ENCODE results near the gene TSEN54. TPM values are rescaled to one million over a fixed set of nuclear protein-coding genes. Genes with fewer than 3 reads are reported as not detected.

Gene TSEN54
- total and polyA plus RNA-seq, 2 experiments from 2014 or later, result 42.5 to 52.3 TPM

GRCh38 chr17:75491680-75492079, 24.6 kb upstream of the TSEN54 start:
- Histone ChIP-seq H3K27me3 (no peaks in the 10 kb centered on the region), H4K20me1 (ENCODE audit: insufficient read depth, poor library complexity, severe bottlenecking) (no peaks in the 10 kb centered on the region), H3K4me1 (ENCODE audit: insufficient read depth) (no peaks in the 10 kb centered on the region), H3K27ac (no peak overlapping the region), H3K4me2 (no peak overlapping the region), H3K9me3 (ENCODE audit: low read depth) (no peaks in the 10 kb centered on the region), H3K4me3 (no peak overlapping the region), H3K79me2 (no peaks in the 10 kb centered on the region), H2AFZ (no peak overlapping the region), H3K36me3 (replicated peaks; ENCODE audit: insufficient read depth, low read depth) (no peaks in the 10 kb centered on the region), H3K9me2 (replicated peaks; ENCODE audit: insufficient read depth) (no peaks in the 10 kb centered on the region)
- no peak for TF ChIP-seq EZH2phosphoT487 (IDR thresholded peaks at IDR 0.05; ENCODE audit: low read depth, severe bottlenecking, unreplicated experiment)
- TF ChIP-seq, protein P1, sequence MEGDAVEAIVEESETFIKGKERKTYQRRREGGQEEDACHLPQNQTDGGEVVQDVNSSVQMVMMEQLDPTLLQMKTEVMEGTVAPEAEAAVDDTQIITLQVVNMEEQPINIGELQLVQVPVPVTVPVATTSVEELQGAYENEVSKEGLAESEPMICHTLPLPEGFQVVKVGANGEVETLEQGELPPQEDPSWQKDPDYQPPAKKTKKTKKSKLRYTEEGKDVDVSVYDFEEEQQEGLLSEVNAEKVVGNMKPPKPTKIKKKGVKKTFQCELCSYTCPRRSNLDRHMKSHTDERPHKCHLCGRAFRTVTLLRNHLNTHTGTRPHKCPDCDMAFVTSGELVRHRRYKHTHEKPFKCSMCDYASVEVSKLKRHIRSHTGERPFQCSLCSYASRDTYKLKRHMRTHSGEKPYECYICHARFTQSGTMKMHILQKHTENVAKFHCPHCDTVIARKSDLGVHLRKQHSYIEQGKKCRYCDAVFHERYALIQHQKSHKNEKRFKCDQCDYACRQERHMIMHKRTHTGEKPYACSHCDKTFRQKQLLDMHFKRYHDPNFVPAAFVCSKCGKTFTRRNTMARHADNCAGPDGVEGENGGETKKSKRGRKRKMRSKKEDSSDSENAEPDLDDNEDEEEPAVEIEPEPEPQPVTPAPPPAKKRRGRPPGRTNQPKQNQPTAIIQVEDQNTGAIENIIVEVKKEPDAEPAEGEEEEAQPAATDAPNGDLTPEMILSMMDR (IDR thresholded peaks at IDR 0.05; ENCODE audit: poor library complexity), result no peak
- TF ChIP-seq EZH2 (IDR thresholded peaks at IDR 0.05; ENCODE audit: borderline replicate concordance), result no peak
- WGBS (ENCODE audit: low lambda C conversion rate, missing lambda C conversion rate), result 94% methylated on average over 15 of the region's 15 CpGs
- DNase-seq (ENCODE audit: low spot score), result no peak

DNA sequence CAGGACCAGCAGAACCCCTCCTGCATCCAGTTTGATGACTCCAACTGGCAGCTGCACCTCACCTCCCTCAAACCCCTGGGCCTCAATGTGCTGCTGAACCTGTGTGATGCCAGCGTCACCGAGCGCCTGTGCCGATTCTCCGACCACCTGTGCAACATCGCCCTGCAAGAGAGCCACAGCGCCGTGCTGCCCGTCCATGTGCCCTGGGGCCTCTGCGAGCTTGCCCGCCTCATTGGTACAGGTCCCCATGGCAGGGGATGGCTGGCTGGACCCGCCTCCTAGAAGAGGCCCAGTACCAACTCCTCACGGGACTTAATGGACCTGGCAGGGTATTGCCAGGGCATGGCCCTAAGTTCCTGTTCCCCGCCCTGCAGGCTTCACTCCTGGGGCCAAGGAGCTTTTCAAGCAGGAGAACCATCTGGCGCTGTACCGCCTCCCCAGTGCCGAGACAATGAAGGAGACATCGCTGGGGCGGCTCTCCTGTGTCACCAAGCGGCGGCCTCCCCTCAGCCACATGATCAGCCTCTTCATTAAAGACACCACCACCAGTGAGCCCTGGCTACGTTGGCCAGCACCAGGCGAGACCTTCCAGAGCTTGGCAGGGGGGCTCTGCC, 23.7 kb upstream of the TSEN54 start:
- H3K4me3 ChIP-seq, result no peak overlapping the region
- H3K9me2 ChIP-seq (replicated peaks; ENCODE audit: insufficient read depth), result no peaks in the 10 kb centered on the region
- TF ChIP-seq, protein P1 (IDR thresholded peaks at IDR 0.05; ENCODE audit: poor library complexity), result no peak
- TF ChIP-seq EZH2 (IDR thresholded peaks at IDR 0.05; ENCODE audit: borderline replicate concordance) (no peak), EZH2phosphoT487 (IDR thresholded peaks at IDR 0.05; ENCODE audit: low read depth, severe bottlenecking, unreplicated experiment) (no peak)
- H4K20me1 ChIP-seq (ENCODE audit: insufficient read depth, poor library complexity, severe bottlenecking), result no peaks in the 10 kb centered on the region
- no peaks in the 10 kb centered on the region for H3K9me3 ChIP-seq (ENCODE audit: low read depth)
- DNase-seq (ENCODE audit: low spot score), result no peak
- no peaks in the 10 kb centered on the region for H3K27me3 ChIP-seq
- no peak overlapping the region for H2AFZ ChIP-seq
- 92% methylated on average over 23 of the region's 23 CpGs for WGBS (ENCODE audit: low lambda C conversion rate, missing lambda C conversion rate)
- H3K27ac ChIP-seq, result no peak overlapping the region
- H3K36me3 ChIP-seq (replicated peaks; ENCODE audit: insufficient read depth, low read depth), result no peaks in the 10 kb centered on the region
- no peak overlapping the region for H3K4me2 ChIP-seq
- H3K4me1 ChIP-seq (ENCODE audit: insufficient read depth), result no peaks in the 10 kb centered on the region
- H3K79me2 ChIP-seq, result no peaks in the 10 kb centered on the region

DNA sequence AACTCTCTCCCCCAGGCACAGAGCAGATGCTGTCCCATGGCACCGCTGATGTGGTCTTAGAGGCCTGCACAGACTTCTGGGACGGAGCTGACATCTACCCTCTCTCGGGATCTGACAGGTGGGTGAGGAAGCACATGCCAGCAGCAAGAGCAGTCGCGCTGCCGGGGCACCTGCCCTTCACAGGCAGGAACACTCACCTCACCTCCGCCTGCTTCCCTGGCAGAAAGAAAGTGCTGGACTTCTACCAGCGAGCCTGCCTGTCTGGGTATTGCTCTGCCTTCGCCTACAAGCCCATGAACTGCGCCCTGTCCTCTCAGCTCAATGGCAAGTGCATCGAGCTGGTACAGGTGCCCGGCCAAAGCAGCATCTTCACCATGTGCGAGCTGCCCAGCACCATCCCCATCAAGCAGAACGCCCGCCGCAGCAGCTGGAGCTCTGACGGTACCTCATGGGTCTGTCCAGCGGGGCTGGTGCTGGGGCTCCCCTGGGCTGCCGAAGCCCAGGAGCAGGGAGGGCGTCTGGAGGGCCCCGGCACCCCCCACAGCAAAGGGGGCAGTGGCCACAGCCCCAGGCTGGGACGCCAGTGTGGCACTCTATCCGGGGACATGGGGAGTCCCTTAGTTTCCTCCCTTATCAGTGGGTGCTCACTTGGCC, 22.7 kb upstream of the TSEN54 start:
- H3K4me3 ChIP-seq, result no peak overlapping the region
- H3K4me2 ChIP-seq, result no peak overlapping the region
- no peak overlapping the region for H2AFZ ChIP-seq
- no peak for TF ChIP-seq EZH2 (IDR thresholded peaks at IDR 0.05; ENCODE audit: borderline replicate concordance)
- TF ChIP-seq, protein P1 (IDR thresholded peaks at IDR 0.05; ENCODE audit: poor library complexity), result no peak
- TF ChIP-seq EZH2phosphoT487 (IDR thresholded peaks at IDR 0.05; ENCODE audit: low read depth, severe bottlenecking, unreplicated experiment), result no peak
- no peak for DNase-seq (ENCODE audit: low spot score)
- no peaks in the 10 kb centered on the region for H4K20me1 ChIP-seq (ENCODE audit: insufficient read depth, poor library complexity, severe bottlenecking)
- no peaks in the 10 kb centered on the region for H3K9me3 ChIP-seq (ENCODE audit: low read depth)
- no peaks in the 10 kb centered on the region for H3K9me2 ChIP-seq (replicated peaks; ENCODE audit: insufficient read depth)
- no peaks in the 10 kb centered on the region for H3K27me3 ChIP-seq
- H3K36me3 ChIP-seq (replicated peaks; ENCODE audit: insufficient read depth, low read depth), result no peaks in the 10 kb centered on the region
- H3K27ac ChIP-seq, result no peak overlapping the region
- no peaks in the 10 kb centered on the region for H3K4me1 ChIP-seq (ENCODE audit: insufficient read depth)
- 98% methylated on average over 22 of the region's 23 CpGs for WGBS (ENCODE audit: low lambda C conversion rate, missing lambda C conversion rate)
- no peaks in the 10 kb centered on the region for H3K79me2 ChIP-seq

All from hepatocyte (in vitro differentiated cells).